ENCODE measurements around the gene PKNOX2. TPM values are rescaled to one million over a fixed set of nuclear protein-coding genes. Genes with fewer than 3 reads are reported as not detected.

The PKNOX2 gene
- total RNA-seq, 1 donor from 2014 or later, result 21.5 TPM

DNA sequence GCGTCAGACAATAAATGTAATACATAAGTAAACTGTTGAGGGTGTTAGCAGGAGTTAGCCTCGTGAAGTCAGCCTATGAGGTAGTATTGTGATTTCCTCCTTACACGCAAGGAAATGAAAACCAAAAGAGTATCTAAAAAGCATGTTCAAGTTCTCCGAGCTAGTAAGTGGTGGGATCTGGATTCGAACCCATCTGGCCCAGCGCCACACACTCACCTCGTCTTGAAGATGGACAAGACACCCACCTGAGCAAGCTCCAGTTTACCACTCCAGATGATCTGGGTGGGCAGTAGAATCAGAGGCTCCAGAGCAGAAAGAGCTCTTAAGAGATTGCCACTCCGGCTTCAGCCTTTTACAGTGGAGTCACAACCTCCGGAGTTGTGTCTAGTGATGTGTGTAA lies 140.3 kb downstream of the PKNOX2 start:
- no peak overlapping the region for H3K4me3 Mint-ChIP-seq
- H3K27me3 Mint-ChIP-seq (ENCODE audit: low read depth), result no peaks in the 10 kb centered on the region
- no peak for DNase-seq (ENCODE audit: low read depth, low spot score)
- H3K4me1 Mint-ChIP-seq, result peaks cover 14% of the 10 kb centered on the region
- H3K27ac Mint-ChIP-seq (ENCODE audit: unreplicated experiment), result no peak overlapping the region
- H3K9me3 Mint-ChIP-seq, result no peaks in the 10 kb centered on the region
- H3K36me3 Mint-ChIP-seq (ENCODE audit: low read depth), result peaks cover 3% of the 10 kb centered on the region
- TF ChIP-seq, protein P1, sequence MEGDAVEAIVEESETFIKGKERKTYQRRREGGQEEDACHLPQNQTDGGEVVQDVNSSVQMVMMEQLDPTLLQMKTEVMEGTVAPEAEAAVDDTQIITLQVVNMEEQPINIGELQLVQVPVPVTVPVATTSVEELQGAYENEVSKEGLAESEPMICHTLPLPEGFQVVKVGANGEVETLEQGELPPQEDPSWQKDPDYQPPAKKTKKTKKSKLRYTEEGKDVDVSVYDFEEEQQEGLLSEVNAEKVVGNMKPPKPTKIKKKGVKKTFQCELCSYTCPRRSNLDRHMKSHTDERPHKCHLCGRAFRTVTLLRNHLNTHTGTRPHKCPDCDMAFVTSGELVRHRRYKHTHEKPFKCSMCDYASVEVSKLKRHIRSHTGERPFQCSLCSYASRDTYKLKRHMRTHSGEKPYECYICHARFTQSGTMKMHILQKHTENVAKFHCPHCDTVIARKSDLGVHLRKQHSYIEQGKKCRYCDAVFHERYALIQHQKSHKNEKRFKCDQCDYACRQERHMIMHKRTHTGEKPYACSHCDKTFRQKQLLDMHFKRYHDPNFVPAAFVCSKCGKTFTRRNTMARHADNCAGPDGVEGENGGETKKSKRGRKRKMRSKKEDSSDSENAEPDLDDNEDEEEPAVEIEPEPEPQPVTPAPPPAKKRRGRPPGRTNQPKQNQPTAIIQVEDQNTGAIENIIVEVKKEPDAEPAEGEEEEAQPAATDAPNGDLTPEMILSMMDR (conservative IDR thresholded peaks at IDR 0.05), result no peak

DNA sequence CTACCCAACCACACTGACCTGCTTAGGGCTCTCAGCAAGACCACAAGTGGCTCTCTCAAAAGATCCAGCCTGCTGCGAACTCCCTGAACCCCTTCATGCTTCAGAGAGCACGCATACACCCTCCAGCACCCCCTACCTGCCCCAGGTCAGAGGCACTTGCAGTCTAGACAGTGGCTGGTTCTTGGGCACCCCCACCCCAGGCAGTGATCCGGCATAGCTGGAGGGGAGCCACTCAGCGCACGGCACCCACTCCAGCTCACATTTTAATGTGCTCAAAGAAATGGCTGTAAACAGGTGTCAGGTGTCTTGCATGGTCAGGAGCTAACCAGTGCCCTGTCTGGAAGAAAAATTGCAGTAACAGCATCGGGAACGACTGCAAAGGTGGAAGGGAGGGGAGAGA lies 140.8 kb downstream of the PKNOX2 start:
- TF ChIP-seq, protein P1 (conservative IDR thresholded peaks at IDR 0.05), result no peak
- Mint-ChIP-seq H3K9me3 (no peaks in the 10 kb centered on the region), H3K27ac (ENCODE audit: unreplicated experiment) (no peak overlapping the region), H3K4me3 (no peak overlapping the region), H3K4me1 (peaks cover 12% of the 10 kb centered on the region), H3K27me3 (ENCODE audit: low read depth) (no peaks in the 10 kb centered on the region), H3K36me3 (ENCODE audit: low read depth) (peaks cover 3% of the 10 kb centered on the region)
- DNase-seq (ENCODE audit: low read depth, low spot score), result no peak

DNA sequence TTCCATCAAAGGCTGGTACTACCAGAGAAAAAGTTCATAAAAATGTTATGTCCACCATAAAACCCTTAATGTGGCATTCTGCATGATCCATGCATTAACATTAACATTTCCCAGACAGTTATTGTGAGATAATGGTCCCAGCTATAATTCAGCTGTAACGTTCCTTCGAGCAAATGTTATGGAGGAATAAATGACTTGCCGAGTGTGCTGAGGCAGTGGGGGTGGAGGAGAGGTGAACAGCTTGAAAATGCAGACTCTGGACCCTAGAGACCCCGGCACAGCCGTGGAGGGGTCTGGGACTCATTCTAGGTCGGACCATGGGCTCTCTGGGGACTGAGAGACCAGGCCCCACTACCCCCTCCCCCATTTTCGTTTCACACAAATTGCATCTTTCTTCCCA lies 141.9 kb downstream of the PKNOX2 start:
- no peaks in the 10 kb centered on the region for H3K9me3 Mint-ChIP-seq
- DNase-seq (ENCODE audit: low read depth, low spot score), result no peak
- no peaks in the 10 kb centered on the region for H3K27me3 Mint-ChIP-seq (ENCODE audit: low read depth)
- peaks cover 3% of the 10 kb centered on the region for H3K36me3 Mint-ChIP-seq (ENCODE audit: low read depth)
- H3K4me1 Mint-ChIP-seq, result peaks cover 6% of the 10 kb centered on the region
- peak overlapping the region; percentile 47 for H3K27ac Mint-ChIP-seq (ENCODE audit: unreplicated experiment)
- TF ChIP-seq, protein P1 (conservative IDR thresholded peaks at IDR 0.05), result no peak
- H3K4me3 Mint-ChIP-seq, result no peak overlapping the region

DNA sequence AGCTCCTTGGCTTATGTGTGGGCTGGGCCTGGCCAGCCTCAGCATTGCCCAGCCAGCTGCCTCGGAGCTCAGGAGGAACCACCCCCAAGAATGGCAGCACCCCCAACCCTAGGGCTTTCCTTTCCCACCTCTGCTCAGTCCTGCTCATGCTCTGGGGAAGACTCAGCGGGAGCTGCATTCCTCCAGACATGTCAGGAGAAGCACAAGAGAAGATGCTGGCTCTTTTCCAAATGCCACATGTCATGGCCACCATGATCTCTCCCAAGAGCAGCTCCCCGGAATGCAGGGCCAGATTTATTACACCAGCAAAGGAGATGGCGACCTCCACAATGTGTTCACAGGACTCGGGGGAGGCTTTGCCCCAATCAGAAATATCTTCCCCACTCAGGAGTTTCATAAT lies 143.7 kb downstream of the PKNOX2 start:
- DNase-seq (ENCODE audit: low read depth, low spot score), result no peak
- Mint-ChIP-seq H3K27me3 (ENCODE audit: low read depth) (no peaks in the 10 kb centered on the region), H3K4me1 (peaks cover 6% of the 10 kb centered on the region), H3K4me3 (no peak overlapping the region), H3K27ac (ENCODE audit: unreplicated experiment) (no peak overlapping the region), H3K36me3 (ENCODE audit: low read depth) (peaks cover 3% of the 10 kb centered on the region), H3K9me3 (no peaks in the 10 kb centered on the region)
- TF ChIP-seq, protein P1 (conservative IDR thresholded peaks at IDR 0.05), result no peak

DNA sequence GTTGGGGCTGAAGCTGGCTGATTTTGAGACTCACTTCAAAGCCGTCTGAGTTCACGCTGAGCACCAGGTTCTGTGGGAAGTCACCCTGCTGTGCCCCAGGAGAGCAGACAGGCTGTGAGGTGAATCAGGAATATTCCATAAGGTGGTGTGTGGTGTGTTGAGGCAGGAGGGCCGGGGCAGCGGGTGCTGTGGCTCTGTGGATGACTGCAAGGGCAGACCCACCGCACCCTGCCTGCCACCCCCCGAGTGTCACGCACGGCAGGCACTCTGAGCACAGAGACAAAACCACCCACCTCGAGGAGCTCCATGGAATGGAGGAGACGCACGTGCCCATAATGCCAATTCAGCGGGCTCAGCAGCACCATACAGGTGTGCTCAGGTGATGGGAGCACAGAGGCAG lies 147.8 kb downstream of the PKNOX2 start:
- H3K36me3 Mint-ChIP-seq (ENCODE audit: low read depth), result peaks cover 11% of the 10 kb centered on the region
- TF ChIP-seq, protein P1 (conservative IDR thresholded peaks at IDR 0.05), result no peak
- H3K4me1 Mint-ChIP-seq, result no peaks in the 10 kb centered on the region
- no peaks in the 10 kb centered on the region for H3K27me3 Mint-ChIP-seq (ENCODE audit: low read depth)
- peaks cover 7% of the 10 kb centered on the region for H3K9me3 Mint-ChIP-seq
- H3K27ac Mint-ChIP-seq (ENCODE audit: unreplicated experiment), result no peak overlapping the region
- H3K4me3 Mint-ChIP-seq, result no peak overlapping the region
- DNase-seq (ENCODE audit: low read depth, low spot score), result no peak

DNA sequence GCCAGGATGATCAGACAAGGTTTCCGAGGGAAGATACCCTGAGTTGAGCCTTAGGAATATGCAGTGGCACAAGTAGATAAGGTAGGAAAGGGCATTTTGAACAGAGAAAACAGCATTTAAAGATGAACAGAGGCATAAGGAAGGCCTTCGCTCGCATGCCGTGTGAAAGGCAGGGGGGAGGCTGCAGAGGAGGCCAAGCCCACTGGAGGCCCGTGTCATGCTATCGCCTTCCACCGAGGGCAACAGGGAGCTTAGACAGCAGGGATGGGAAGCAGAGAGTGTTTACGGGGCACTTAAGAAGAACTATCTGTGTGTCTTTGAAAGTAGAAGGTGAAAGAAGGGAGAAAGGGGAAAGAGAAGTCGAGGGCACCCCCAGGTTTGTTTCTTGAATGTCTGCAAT lies 148.3 kb downstream of the PKNOX2 start:
- no peaks in the 10 kb centered on the region for H3K27me3 Mint-ChIP-seq (ENCODE audit: low read depth)
- peaks cover 8% of the 10 kb centered on the region for H3K9me3 Mint-ChIP-seq
- H3K4me3 Mint-ChIP-seq, result no peak overlapping the region
- TF ChIP-seq, protein P1 (conservative IDR thresholded peaks at IDR 0.05), result no peak
- H3K27ac Mint-ChIP-seq (ENCODE audit: unreplicated experiment), result no peak overlapping the region
- H3K4me1 Mint-ChIP-seq, result no peaks in the 10 kb centered on the region
- H3K36me3 Mint-ChIP-seq (ENCODE audit: low read depth), result peaks cover 12% of the 10 kb centered on the region
- no peak for DNase-seq (ENCODE audit: low read depth, low spot score)
